ENCODE data around the gene ATG5.
"Not testable (repeated sequence)": the region's sequence is repeated elsewhere in the genome, so short reads cannot be mapped to it uniquely, and the experiment has no call there.

The ATG5 gene

DNA sequence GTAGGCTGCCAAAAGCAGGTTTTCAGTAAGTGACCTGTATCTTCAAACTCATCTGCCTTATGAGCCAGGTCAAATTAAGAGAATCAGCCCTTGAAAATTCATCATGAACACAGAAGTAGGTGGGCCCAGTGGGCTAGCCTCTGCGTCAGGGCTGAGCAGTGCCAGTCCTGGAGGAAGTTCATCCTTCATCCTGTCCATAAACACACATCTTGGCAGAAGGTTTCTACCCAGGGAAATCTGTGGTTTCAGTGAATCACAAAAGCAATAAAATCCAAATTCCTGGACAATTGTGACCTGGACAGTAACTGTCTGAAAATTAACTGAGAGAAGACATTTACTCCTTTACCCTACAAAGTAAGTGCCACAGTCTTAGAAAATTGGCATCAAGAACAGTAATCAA, 72.4 kb downstream of the ATG5 start:
- TF ChIP-seq, protein P1, sequence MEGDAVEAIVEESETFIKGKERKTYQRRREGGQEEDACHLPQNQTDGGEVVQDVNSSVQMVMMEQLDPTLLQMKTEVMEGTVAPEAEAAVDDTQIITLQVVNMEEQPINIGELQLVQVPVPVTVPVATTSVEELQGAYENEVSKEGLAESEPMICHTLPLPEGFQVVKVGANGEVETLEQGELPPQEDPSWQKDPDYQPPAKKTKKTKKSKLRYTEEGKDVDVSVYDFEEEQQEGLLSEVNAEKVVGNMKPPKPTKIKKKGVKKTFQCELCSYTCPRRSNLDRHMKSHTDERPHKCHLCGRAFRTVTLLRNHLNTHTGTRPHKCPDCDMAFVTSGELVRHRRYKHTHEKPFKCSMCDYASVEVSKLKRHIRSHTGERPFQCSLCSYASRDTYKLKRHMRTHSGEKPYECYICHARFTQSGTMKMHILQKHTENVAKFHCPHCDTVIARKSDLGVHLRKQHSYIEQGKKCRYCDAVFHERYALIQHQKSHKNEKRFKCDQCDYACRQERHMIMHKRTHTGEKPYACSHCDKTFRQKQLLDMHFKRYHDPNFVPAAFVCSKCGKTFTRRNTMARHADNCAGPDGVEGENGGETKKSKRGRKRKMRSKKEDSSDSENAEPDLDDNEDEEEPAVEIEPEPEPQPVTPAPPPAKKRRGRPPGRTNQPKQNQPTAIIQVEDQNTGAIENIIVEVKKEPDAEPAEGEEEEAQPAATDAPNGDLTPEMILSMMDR (conservative IDR thresholded peaks at IDR 0.05; ENCODE audit: control insufficient read depth, insufficient read depth, low read depth, low read length) = no peak
- no peak overlapping the region for H3K4me3 ChIP-seq (ENCODE audit: control insufficient read depth, low read depth, low read length)
- peak; percentile 96 for DNase-seq (ENCODE audit: low read depth)

DNA sequence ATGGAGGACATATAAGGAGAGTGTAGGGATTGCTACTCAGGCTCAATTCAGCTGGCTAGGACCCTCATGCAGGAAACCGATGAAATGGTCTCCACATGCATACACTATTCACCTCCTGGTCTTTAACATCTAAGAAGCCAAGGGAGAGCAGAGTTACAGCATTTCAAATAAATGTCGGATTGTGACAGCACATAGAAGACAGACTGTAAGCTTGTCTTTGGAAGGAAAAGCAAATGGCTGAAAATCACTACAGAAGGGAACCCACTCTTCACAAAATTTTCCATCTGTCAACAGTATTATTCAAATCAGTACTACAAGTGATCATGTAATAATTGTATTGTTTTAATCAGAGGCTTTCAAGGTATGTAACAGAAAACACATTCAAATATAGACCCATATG, 72.9 kb downstream of the ATG5 start:
- no peak for DNase-seq (ENCODE audit: low read depth)
- TF ChIP-seq, protein P1 (conservative IDR thresholded peaks at IDR 0.05; ENCODE audit: control insufficient read depth, insufficient read depth, low read depth, low read length) = no peak
- no peak overlapping the region for H3K4me3 ChIP-seq (ENCODE audit: control insufficient read depth, low read depth, low read length)

DNA sequence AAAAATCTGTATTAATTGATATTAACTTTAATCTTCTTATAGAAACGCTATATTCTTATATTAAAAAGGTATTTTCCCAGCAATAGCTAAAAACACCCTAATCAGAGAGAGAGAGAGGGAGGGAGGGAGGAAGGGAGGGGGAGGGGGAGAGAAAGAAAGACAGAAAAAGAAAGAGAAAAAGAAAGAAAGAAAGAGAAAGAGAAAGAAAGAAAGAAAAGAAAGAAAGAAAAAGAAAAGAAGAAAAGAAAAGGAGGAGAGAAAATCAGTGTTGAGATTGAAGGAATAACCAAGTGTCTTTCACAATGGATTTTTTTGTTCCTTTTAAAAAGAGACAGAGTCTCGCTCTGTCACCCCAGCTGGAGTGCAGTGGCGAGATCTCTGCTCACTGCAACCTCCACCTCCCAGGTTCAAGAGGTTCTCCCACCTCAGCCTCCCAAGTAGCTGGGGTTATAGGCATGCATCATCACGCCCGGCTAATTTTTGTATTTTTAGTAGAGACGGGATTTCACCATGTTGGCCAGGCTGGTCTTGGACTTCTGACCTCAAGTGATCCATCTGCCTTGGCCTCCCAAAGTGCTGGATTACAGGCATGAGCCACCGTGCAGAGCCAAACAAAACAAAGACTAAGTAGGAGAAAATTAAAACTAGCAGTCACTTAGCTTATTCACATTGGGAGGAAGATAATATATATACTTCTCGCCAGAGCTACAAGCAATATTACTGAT, 73.9 kb downstream of the ATG5 start:
- DNase-seq (ENCODE audit: low read depth) = peak; percentile 86

DNA sequence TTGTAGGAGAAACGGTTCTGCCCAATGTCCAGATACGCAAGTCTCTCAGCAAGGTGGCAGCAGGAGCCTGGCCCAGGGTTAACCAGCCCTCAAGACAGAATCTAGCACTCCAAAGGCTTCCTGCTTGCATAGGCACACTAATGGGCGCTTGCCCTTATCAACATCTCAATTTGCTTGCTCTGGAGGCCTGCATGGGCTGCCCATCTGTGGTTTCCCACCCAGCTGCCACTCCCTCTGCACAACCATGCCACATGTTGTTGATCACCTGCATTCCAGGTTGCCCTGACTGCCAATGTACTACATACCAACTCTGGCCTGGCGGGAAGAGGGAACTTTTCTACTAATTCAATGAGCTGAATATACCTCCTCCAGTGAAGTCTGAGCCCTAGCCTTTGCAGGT, 74.6 kb downstream of the ATG5 start:
- TF ChIP-seq, protein P1 (conservative IDR thresholded peaks at IDR 0.05; ENCODE audit: control insufficient read depth, insufficient read depth, low read depth, low read length) = no peak
- no peak for DNase-seq (ENCODE audit: low read depth)
- H3K4me3 ChIP-seq (ENCODE audit: control insufficient read depth, low read depth, low read length) = no peak overlapping the region

More for the DNA sequence above, 73.9 kb downstream of the ATG5 start:
- not testable (repeated sequence) for H3K4me3 ChIP-seq (ENCODE audit: control insufficient read depth, low read depth, low read length)

DNA sequence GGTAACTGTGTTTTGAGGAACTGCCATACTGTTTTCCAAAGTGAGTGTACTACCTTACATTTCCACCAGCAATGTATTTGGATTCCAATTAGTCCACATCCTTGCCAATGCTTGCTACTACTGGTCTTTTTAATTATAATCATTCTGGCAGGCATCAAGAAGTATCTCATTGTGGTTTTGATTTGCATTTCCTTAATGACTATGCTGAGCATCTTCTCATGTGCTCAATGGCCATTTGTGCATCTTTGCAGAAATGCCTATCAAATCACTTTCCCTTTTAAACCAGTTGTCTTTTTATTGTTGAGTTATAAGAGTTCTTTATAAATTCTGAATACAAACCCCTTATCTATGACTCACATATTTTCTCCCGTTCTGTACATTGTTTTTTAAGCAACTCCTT, 75.9 kb downstream of the ATG5 start:
- H3K4me3 ChIP-seq (ENCODE audit: control insufficient read depth, low read depth, low read length) = no peak overlapping the region
- DNase-seq (ENCODE audit: low read depth) = no peak
- TF ChIP-seq, protein P1 (conservative IDR thresholded peaks at IDR 0.05; ENCODE audit: control insufficient read depth, insufficient read depth, low read depth, low read length) = no peak

DNA sequence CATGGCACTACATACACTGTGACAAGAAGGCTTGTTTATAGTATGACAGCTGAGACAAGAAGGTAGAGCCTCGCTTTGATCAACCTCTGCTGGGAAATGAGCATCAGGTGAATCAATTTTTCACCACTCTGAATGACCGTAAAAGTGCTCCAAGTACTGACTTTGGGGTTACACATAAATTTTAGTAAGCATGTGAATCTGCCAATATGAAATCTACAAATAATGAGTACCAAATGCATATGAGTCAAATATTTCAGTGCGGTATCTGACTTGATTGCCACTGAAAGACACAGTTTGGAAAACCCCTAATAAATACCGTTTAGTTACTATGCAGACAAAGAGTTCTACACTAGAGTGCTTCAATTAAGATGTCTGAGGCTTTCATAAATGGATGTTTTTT, 77.8 kb downstream of the ATG5 start:
- no peak overlapping the region for H3K4me3 ChIP-seq (ENCODE audit: control insufficient read depth, low read depth, low read length)
- TF ChIP-seq, protein P1 (conservative IDR thresholded peaks at IDR 0.05; ENCODE audit: control insufficient read depth, insufficient read depth, low read depth, low read length) = no peak
- no peak for DNase-seq (ENCODE audit: low read depth)

DNA sequence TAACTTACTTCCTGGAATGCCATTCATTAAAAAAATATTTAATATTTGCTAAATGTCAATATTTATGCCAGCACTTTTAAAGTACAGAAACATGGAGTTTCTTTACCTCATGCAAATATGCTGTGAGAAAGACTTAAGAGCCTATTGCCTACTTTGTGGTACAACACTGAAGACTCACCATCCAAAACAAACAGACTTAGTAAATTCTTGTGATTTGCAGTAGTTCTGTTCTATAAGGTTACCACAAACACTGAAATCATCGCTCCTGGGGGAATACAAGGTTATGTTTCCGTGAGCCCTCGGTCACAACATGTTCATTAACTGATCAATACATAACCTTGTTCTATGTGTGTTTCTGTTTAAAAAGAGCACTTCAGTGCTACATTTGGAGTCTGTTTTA, 78.3 kb downstream of the ATG5 start:
- TF ChIP-seq, protein P1 (conservative IDR thresholded peaks at IDR 0.05; ENCODE audit: control insufficient read depth, insufficient read depth, low read depth, low read length) = no peak
- peak; percentile 84 for DNase-seq (ENCODE audit: low read depth)
- H3K4me3 ChIP-seq (ENCODE audit: control insufficient read depth, low read depth, low read length) = no peak overlapping the region

Data from fibroblast of mammary gland (primary cell).